Activated CD8-positive, alpha-beta T cell treated with anti-CD3 and anti-CD28 coated beads for 36 hours (primary cell): ENCODE measurements around the gene PRMT1. TPM values are rescaled to one million over a fixed set of nuclear protein-coding genes. Genes with fewer than 3 reads are reported as not detected.
"Not testable (repeated sequence)": the region's sequence is repeated elsewhere in the genome, so short reads cannot be mapped to it uniquely, and the experiment has no call there.

Experiments used
- ATAC-seq: fragments of 200-7000 bp; cut with Tn5 transposase; one replicate; pipeline ENCODE4 v1.10.0; 2021; ENCODE audit warnings: mild to moderate bottlenecking, moderate library complexity
- CTCF ChIA-PET: fragments of 350-600 bp; sonication (Branson Sonifier 250); formaldehyde crosslinking; loops from one replicate; lab custom pipeline; 2021; ENCODE audit warnings: antibody characterized with exemption; lab: Charles Lee
- POLR2A ChIA-PET: fragments of 350-600 bp; sonication (Branson Sonifier 250); formaldehyde crosslinking; loops from one replicate; lab custom pipeline; 2021; ENCODE audit warnings: antibody characterized with exemption; lab: Charles Lee
- DNase-seq: peaks from one replicate; pipeline ENCODE4 v3.0.0-alpha.2; 2020
- H3K27ac Mint-ChIP-seq: one replicate; pipeline ENCODE4 v1.8.0; 2021; ENCODE audit warnings: mild to moderate bottlenecking, mixed read lengths
- H3K27me3 Mint-ChIP-seq: one replicate; pipeline ENCODE4 v1.8.0; 2021; ENCODE audit warnings: mixed read lengths
- H3K36me3 Mint-ChIP-seq: one replicate; pipeline ENCODE4 v1.8.0; 2021; ENCODE audit warnings: low read depth, mixed read lengths
- H3K4me1 Mint-ChIP-seq: one replicate; pipeline ENCODE4 v1.8.0; 2021; ENCODE audit warnings: low read depth, mixed read lengths
- H3K4me3 Mint-ChIP-seq: one replicate; pipeline ENCODE4 v1.8.0; 2021; ENCODE audit warnings: mild to moderate bottlenecking, moderate library complexity, mixed read lengths
- H3K9me3 Mint-ChIP-seq: one replicate; pipeline ENCODE4 v1.8.0; 2021; ENCODE audit warnings: mixed read lengths
- intact Hi-C: fragments of 100-400 bp; cut with micrococcal nuclease; formaldehyde crosslinking; loops from one replicate; pipeline ENCODE4 v1.10.0; 2022
- total RNA-seq, 2 experiments: library from RNA; stranded (reverse); gene quantifications; one replicate each; pipeline ENCODE4 v1.2.3, GENCODE V29; 2021
- TF ChIP-seq, protein P1 (sequence below): fragments of 200-600 bp; IDR thresholded peaks from one replicate; pipeline ENCODE4 v1.8.0; 2022; ENCODE audit warnings: antibody characterized with exemption, mild to moderate bottlenecking

The PRMT1 gene
- total RNA-seq, 2 experiments from 2014 or later, result 419 to 437 TPM

DNA sequence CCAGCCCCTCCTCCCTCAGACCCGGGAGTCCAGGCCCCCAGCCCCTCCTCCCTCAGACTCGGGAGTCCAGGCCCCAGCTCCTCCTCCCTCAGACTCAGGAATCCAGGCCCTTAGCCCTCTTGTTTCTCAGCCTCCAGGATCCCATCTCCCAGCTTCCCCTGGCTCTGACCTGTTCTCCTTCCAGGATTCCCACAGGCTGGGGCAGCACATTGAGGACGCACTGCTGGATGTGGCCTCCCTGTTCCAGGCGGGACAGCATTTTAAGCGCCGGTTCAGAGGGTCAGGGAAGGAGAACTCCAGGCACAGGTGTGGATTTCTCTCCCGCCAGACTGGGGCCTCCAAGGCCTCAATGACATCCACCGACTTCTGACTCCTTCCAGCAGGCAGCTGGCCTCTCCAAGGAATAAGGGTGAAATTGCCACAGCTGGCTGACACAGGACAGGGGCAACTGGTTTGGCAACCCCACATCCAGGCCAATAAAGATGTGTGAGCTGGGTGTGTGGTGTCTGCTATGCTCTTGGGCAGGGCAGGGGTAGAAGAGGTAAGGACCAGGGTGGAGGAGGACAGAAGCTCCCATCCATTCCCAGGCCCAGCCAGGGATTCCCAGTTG is 36.3 kb downstream of the PRMT1 start:
- intact Hi-C loops, result no loop called here
- no peak overlapping the region for H3K4me3 Mint-ChIP-seq
- H3K4me1 Mint-ChIP-seq, result peaks cover 8% of the 10 kb centered on the region
- no peak overlapping the region for H3K27ac Mint-ChIP-seq
- H3K9me3 Mint-ChIP-seq, result no peaks in the 10 kb centered on the region
- no peaks in the 10 kb centered on the region for H3K27me3 Mint-ChIP-seq
- CTCF ChIA-PET, result interaction anchor here (0.8 kb wide), 1 partner anchor 32 kb away, joined by 3 read pairs; no protein-coding TSS in a partner anchor
- ATAC-seq, result no peak
- TF ChIP-seq, protein P1, sequence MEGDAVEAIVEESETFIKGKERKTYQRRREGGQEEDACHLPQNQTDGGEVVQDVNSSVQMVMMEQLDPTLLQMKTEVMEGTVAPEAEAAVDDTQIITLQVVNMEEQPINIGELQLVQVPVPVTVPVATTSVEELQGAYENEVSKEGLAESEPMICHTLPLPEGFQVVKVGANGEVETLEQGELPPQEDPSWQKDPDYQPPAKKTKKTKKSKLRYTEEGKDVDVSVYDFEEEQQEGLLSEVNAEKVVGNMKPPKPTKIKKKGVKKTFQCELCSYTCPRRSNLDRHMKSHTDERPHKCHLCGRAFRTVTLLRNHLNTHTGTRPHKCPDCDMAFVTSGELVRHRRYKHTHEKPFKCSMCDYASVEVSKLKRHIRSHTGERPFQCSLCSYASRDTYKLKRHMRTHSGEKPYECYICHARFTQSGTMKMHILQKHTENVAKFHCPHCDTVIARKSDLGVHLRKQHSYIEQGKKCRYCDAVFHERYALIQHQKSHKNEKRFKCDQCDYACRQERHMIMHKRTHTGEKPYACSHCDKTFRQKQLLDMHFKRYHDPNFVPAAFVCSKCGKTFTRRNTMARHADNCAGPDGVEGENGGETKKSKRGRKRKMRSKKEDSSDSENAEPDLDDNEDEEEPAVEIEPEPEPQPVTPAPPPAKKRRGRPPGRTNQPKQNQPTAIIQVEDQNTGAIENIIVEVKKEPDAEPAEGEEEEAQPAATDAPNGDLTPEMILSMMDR, result no peak
- H3K36me3 Mint-ChIP-seq, result no peaks in the 10 kb centered on the region
- DNase-seq, result no peak
- POLR2A ChIA-PET, result interaction anchor here (1.1 kb wide), 1 partner anchor 96 kb away, joined by 3 read pairs; no protein-coding TSS in a partner anchor

DNA sequence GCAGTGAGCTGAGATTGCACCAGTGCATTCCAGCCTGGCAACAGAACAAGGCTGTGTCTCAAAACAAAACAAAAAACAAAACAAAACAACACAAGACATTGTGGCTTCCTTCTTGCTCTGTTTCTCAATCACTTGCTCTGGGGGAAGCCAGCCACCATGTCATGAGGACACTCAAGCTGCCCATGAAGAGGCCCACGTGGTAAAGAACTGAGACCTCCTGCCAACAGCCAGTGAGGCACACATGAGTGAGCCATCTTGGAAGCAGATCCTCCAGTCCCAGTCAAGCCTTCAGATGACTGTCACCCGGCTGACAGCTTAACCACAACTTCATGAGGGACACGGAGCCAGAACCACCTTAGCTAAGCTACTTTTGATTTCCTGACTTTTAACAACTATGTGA is 39.1 kb downstream of the PRMT1 start:
- ChIA-PET CTCF (interaction anchor here (0.9 to 2.3 kb wide), 5 partner anchors 13 to 134 kb away, joined by 3 to 11 read pairs (median 6); no protein-coding TSS in a partner anchor), POLR2A (no interaction called here)
- Mint-ChIP-seq H3K4me3 (no peak overlapping the region), H3K9me3 (no peaks in the 10 kb centered on the region), H3K4me1 (peaks cover 8% of the 10 kb centered on the region), H3K27me3 (no peaks in the 10 kb centered on the region), H3K36me3 (no peaks in the 10 kb centered on the region), H3K27ac (peak overlapping the region; percentile 24)
- TF ChIP-seq, protein P1, result no peak
- DNase-seq (no peak), ATAC-seq (no peak)
- intact Hi-C loops, result no loop called here

DNA sequence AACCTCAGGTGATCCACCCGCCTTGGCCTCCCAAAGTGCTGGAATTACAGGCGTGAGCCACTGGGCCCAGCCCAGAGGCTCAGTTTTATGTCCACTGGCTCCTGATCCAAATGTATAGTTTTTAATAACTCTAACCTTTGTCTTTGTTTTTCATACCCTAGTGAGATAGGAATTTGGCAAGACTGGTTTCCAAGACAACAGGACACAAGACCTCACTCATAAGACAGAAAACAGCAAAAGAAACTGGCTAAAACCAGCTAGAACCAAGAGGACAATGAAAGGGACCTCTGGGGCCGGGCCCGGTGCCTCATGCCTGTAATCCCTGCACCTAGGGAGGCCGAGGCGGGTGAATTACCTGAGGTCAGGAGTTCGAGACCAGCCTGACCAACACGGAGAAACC is 41.4 kb downstream of the PRMT1 start:
- H3K36me3 Mint-ChIP-seq, result no peaks in the 10 kb centered on the region
- CTCF ChIA-PET, result interaction anchor here (0.9 to 2.3 kb wide), 12 partner anchors 12 to 107 kb away, joined by 3 to 12 read pairs (median 6); partner anchors contain the start of gene AP2A1
- DNase-seq (no peak), ATAC-seq (no peak)
- H3K4me1 Mint-ChIP-seq, result peaks cover 8% of the 10 kb centered on the region
- TF ChIP-seq, protein P1, result no peak
- H3K27me3 Mint-ChIP-seq, result no peaks in the 10 kb centered on the region
- intact Hi-C loops, result no loop called here
- H3K9me3 Mint-ChIP-seq, result no peaks in the 10 kb centered on the region
- POLR2A ChIA-PET, result interaction anchor here (0.8 kb wide), 1 partner anchor 87 kb away, joined by 3 read pairs; no protein-coding TSS in a partner anchor
- peak overlapping the region; percentile 42 for H3K27ac Mint-ChIP-seq
- peak overlapping the region; percentile 29 for H3K4me3 Mint-ChIP-seq

DNA sequence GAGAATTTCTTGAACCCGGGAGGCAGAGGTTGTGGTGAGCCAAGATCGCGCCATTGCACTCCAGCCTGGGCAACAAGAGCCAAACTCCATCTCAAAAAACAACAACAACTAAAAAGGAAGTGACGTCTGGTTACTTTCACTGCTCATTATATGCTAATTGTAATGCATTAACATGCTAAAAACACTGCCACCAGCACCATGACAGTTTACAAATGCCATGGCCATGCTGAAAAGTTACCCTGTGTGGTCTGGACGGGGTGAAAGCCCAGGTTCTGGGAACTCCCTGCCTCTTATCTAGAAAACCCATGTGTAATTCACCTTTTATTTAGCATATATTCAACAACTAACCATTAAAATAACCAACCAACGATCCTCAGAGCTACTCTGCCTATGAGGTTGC is 41.9 kb downstream of the PRMT1 start:
- Mint-ChIP-seq H3K36me3 (no peaks in the 10 kb centered on the region), H3K4me3 (no peak overlapping the region), H3K27ac (no peak overlapping the region), H3K27me3 (no peaks in the 10 kb centered on the region), H3K9me3 (no peaks in the 10 kb centered on the region), H3K4me1 (peaks cover 8% of the 10 kb centered on the region)
- DNase-seq (no peak), ATAC-seq (no peak)
- ChIA-PET CTCF (interaction anchor here (1.5 kb wide), 1 partner anchor 50 kb away, joined by 5 read pairs; no protein-coding TSS in a partner anchor), POLR2A (no interaction called here)
- TF ChIP-seq, protein P1, result no peak
- intact Hi-C loops, result no loop called here

DNA sequence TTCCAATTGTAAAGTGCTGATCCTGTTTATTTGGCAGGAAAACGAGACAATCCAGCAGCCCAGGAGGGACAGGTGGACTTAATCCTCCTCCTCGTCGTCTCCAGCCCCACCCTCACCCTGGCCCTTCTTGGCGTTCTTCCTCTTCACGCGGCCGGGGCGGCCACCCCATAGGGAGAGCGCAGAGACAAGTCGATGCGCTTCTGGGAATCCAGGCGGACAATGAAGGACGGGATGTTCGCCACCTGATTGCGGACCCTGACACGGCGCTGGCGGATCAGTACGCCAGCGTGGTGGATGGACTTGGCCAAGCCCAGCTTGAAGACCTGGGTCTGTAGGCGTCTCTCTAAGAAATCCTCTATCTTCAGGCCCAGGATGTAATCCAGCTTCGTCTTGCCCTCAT is 42.3 kb downstream of the PRMT1 start:
- H3K9me3 Mint-ChIP-seq, ATAC-seq, H3K4me1 Mint-ChIP-seq, H3K36me3 Mint-ChIP-seq, intact Hi-C loops, H3K27me3 Mint-ChIP-seq, POLR2A ChIA-PET, CTCF ChIA-PET, H3K27ac Mint-ChIP-seq, DNase-seq: not testable (repeated sequence)
- peak overlapping the region; percentile 7 for H3K4me3 Mint-ChIP-seq
